ENCODE data around the gene UGT1A10. TPM values are rescaled to one million over a fixed set of nuclear protein-coding genes. Genes with fewer than 3 reads are reported as not detected.

UGT1A10 gene
- total RNA-seq, 1 experiment from 2014 or later: 1.0 TPM

GRCh38 chr2:233691443-233692433, 55.5 kb downstream of the UGT1A10 start:
- Mint-ChIP-seq H3K27me3 (ENCODE audit: insufficient read depth, unreplicated experiment) (no peaks in the 10 kb centered on the region), H3K36me3 (ENCODE audit: insufficient read depth, unreplicated experiment) (peaks cover 17% of the 10 kb centered on the region), H3K9me3 (ENCODE audit: unreplicated experiment) (no peaks in the 10 kb centered on the region), H3K27ac (ENCODE audit: unreplicated experiment) (no peak overlapping the region), H3K4me3 (ENCODE audit: unreplicated experiment) (peak overlapping the region; percentile 70), H3K4me1 (ENCODE audit: low read depth, unreplicated experiment) (no peaks in the 10 kb centered on the region)
- no peak overlapping the region for H3K4me3 ChIP-seq (ENCODE audit: low read depth, low read length)
- H3K27me3 ChIP-seq (replicated peaks; ENCODE audit: control insufficient read depth, insufficient read depth, low read length): no peaks in the 10 kb centered on the region
- ChIA-PET POLR2A (interaction anchor here (0.5 kb wide), 1 partner anchor 478 kb away, joined by 6 read pairs; no protein-coding TSS in a partner anchor), CTCF (no interaction called here)
- no peak for TF ChIP-seq CTCF (IDR thresholded peaks at IDR 0.05; ENCODE audit: insufficient read depth in 1 of 2, low read depth in 1 of 2, low read length in 1 of 2, severe bottlenecking in 1 of 2, unreplicated experiment in 1 of 2)
- H3K9me3 ChIP-seq: no peaks in the 10 kb centered on the region
- peaks cover 17% of the 10 kb centered on the region; the same call in 1 of the 2 replicates for H3K4me1 ChIP-seq
- H3K36me3 ChIP-seq (ENCODE audit: control insufficient read depth, insufficient read depth, low read length): no peaks in the 10 kb centered on the region
- TSS peak; percentile 27 for BruUV-seq (replicated peaks)
- intact Hi-C loops (cut with micrococcal nuclease; ENCODE audit: unreplicated experiment): no loop called here
- peak in 1 of 2 experiments; percentile 50 for DNase-seq

DNA sequence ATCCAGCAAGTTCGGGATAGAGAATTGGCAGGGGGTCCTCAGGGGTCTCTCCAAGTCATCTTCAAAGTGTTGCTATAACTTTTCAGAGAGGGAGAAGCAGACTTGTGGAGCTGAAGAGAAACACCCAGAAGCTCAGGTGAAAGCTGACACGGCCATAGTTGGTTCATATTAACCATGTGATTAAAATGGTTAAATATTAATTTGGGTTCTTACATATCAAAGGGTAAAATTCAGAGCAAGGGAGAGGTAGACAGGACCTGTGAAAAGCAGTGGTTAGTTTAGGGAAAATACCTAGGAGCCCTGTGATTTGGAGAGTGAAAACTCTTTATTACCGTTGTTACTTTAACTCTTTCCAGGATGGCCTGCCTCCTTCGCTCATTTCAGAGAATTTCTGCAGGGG, 56.4 kb downstream of the UGT1A10 start, which contains the start of gene UGT1A6:
TSS of gene UGT1A6 (plus strand) at position 243 of the 400 bp plus-strand sequence. CDS start at position 358, 115 bp downstream.
- H3K27me3 ChIP-seq (replicated peaks; ENCODE audit: control insufficient read depth, insufficient read depth, low read length): no peaks in the 10 kb centered on the region
- no peaks in the 10 kb centered on the region for H3K36me3 ChIP-seq (ENCODE audit: control insufficient read depth, insufficient read depth, low read length)
- TF ChIP-seq CTCF (IDR thresholded peaks at IDR 0.05; ENCODE audit: insufficient read depth in 1 of 2, low read depth in 1 of 2, low read length in 1 of 2, severe bottlenecking in 1 of 2, unreplicated experiment in 1 of 2): no peak
- peaks cover 17% of the 10 kb centered on the region for H3K36me3 Mint-ChIP-seq (ENCODE audit: insufficient read depth, unreplicated experiment)
- peaks cover 17% of the 10 kb centered on the region; the same call in 1 of the 2 replicates for H3K4me1 ChIP-seq
- no peak for DNase-seq
- ChIA-PET CTCF (no interaction called here), POLR2A (no interaction called here)
- H3K9me3 Mint-ChIP-seq (ENCODE audit: unreplicated experiment): no peaks in the 10 kb centered on the region
- peak within 1 kb of the TSS; percentile 25 for H3K27ac Mint-ChIP-seq (ENCODE audit: unreplicated experiment)
- intact Hi-C loops (cut with micrococcal nuclease; ENCODE audit: unreplicated experiment): loop anchor here (1.0 kb wide), 1 partner anchor 8 kb away; no protein-coding TSS in a partner anchor
- peak within 1 kb of the TSS; percentile 70 for H3K4me3 Mint-ChIP-seq (ENCODE audit: unreplicated experiment)
- H3K9me3 ChIP-seq: no peaks in the 10 kb centered on the region
- no peaks in the 10 kb centered on the region for H3K27me3 Mint-ChIP-seq (ENCODE audit: insufficient read depth, unreplicated experiment)
- BruUV-seq (replicated peaks): no TSS peak
- H3K4me3 ChIP-seq (ENCODE audit: low read depth, low read length): 0 out of 2 replicates have a peak within 1 kb of the TSS, but pooled peaks have one; percentile 3
- no peaks in the 10 kb centered on the region for H3K4me1 Mint-ChIP-seq (ENCODE audit: low read depth, unreplicated experiment)

GRCh38 chr2:233693963-233694362, 57.7 kb downstream of the UGT1A10 start:
- H3K36me3 Mint-ChIP-seq (ENCODE audit: insufficient read depth, unreplicated experiment): peaks cover 21% of the 10 kb centered on the region
- H3K27me3 Mint-ChIP-seq (ENCODE audit: insufficient read depth, unreplicated experiment): no peaks in the 10 kb centered on the region
- BruUV-seq (replicated peaks): no TSS peak
- intact Hi-C loops (cut with micrococcal nuclease; ENCODE audit: unreplicated experiment): loop anchor here (1.0 kb wide), 1 partner anchor 10 kb away; no protein-coding TSS in a partner anchor
- Histone ChIP-seq H3K27me3 (replicated peaks; ENCODE audit: control insufficient read depth, insufficient read depth, low read length) (no peaks in the 10 kb centered on the region), H3K4me3 (ENCODE audit: low read depth, low read length) (0 out of 2 replicates have a peak overlapping the region, but pooled peaks have one; percentile 3), H3K4me1 (peaks cover 25% of the 10 kb centered on the region), H3K9me3 (no peaks in the 10 kb centered on the region), H3K36me3 (ENCODE audit: control insufficient read depth, insufficient read depth, low read length) (no peaks in the 10 kb centered on the region)
- no peak for TF ChIP-seq CTCF (IDR thresholded peaks at IDR 0.05; ENCODE audit: insufficient read depth in 1 of 2, low read depth in 1 of 2, low read length in 1 of 2, severe bottlenecking in 1 of 2, unreplicated experiment in 1 of 2)
- CTCF ChIA-PET: no interaction called here
- H3K9me3 Mint-ChIP-seq (ENCODE audit: unreplicated experiment): no peaks in the 10 kb centered on the region
- DNase-seq: no peak
- H3K4me3 Mint-ChIP-seq (ENCODE audit: unreplicated experiment): peak overlapping the region; percentile 70
- H3K4me1 Mint-ChIP-seq (ENCODE audit: low read depth, unreplicated experiment): peaks cover 3% of the 10 kb centered on the region
- peak overlapping the region; percentile 25 for H3K27ac Mint-ChIP-seq (ENCODE audit: unreplicated experiment)
- POLR2A ChIA-PET: no interaction called here
